HS-5 (cell line): ENCODE results near the gene RAB18.
"Not testable (repeated sequence)": the region's sequence is repeated elsewhere in the genome, so short reads cannot be mapped to it uniquely, and the experiment has no call there.

Experiments used
- DNase-seq: peaks from one replicate; pipeline ENCODE4 v3.0.0-alpha.2; 2012; ENCODE audit warnings: low read depth

The RAB18 gene

DNA sequence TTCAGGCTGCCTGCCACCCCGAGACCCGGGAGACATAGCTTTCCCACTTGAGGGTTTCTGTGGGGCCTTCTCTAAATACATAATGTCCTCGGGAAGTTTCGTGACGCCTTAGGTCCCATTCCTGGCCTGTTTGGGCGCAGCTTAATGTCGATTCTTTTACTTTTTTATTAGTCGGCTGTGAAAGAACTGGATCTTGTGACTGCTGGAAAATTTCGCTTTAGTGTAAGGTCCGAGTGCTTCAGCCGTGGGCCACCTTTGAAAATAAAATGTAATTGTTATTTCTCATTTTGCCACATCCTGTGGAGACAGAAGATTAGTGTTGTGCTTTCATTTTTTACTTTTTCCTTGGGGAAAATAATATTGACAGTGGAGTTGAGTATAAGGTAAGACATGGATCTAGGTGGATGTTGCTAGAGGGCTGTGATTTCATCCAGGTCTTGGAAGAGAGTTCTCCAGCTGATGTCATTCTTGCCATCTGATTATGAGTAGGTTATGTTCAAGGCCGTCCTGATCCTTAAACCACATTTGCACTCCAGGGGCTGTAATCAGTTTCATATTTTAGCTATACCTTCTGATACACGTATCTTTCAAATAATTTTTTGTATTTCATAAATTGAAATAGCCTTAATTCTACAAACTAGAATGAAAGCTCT, 830 bp downstream of the RAB18 start:
- DNase-seq: no peak

- not testable (repeated sequence) for DNase-seq
Observed at GRCh38 chr10:27505537-27505936, 1.4 kb downstream of the RAB18 start.

DNA sequence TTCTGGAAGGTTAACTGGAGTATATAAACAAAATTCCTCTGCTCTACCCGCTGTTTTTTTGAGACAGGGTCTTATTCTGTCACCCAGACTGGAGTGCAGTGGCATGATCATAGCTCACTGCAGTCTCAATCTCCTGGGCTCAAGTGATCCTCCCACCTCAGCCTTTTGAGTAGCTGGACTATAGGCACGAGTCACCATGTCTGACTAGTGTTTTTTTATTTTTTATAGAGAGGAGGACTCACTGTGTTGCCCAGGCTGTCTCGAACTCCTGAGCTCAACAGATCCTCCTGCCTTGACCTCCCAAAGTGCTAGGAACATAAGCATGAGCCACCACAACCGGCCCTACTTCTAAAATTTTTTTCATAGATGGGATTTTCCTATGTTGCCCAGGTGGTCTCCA, 2.2 kb downstream of the RAB18 start:
- DNase-seq: no peak

- DNase-seq: no peak
Observed at GRCh38 chr10:27512548-27512947, 8.4 kb downstream of the RAB18 start.

- no peak for DNase-seq
Observed at GRCh38 chr10:27513451-27514191, 9.5 kb downstream of the RAB18 start.

DNA sequence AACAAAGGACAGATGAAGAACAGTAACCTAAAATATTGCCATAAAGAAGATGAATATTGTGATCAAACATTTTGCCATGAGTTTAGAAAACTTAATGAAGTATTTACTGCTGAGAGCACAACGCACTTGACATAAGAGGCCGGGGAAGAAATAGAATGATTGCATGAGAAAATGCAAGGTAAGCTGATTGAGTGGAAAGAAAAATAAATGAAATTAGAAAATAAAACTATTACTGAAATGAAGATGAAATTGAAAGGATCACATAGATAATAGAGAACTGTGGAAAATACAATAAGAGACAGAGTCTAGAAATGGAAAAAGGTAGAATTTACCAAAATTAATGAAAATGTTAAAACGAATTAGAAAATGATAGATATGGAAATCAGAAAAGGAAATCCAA, 10.1 kb downstream of the RAB18 start:
- no peak for DNase-seq

- no peak for DNase-seq
Observed at GRCh38 chr10:27518261-27518660, 14.2 kb downstream of the RAB18 start.

GRCh38 chr10:27525819-27526218, 21.7 kb downstream of the RAB18 start:
- DNase-seq: no peak

GRCh38 chr10:27526242-27526641, 22.1 kb downstream of the RAB18 start:
- no peak for DNase-seq

- DNase-seq: no peak
Observed at GRCh38 chr10:27527666-27528295, 23.7 kb downstream of the RAB18 start.

DNA sequence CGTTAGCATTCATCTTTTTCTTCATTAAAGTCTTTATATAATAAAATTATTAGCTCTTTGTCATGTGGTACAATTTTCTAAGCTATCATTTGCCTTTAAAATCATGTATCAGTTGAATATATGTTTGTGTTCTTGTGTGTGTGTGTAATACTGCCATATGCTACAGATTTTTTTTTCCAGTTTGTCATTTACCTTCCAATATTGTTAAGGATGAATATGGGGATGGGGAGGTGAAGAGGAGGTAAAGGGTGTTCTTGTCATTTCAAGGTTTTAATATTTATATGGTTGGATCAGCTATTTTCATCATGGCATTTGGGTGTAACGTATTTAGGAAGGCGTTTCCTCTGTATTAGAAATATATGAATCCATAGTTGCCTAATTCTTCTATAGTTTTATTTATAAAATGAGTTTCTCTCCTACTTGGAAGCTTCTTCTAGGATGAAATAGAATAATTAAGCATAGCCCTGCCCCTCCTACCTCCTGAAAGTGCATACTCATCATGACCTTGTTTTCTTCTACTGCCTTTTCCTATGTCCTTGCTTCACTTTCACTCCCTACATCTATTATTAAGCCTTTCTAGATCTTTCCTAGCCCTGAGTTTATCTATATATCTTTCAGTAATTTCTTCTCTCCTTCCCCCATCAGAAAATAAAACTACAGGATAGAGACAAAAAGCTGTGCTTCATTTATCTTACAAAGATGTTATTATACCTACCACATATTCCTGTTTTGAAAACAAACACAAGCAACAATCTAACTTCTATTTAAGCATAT, 25.1 kb downstream of the RAB18 start:
- no peak for DNase-seq

- DNase-seq: no peak
Observed at GRCh38 chr10:27530477-27530876, 26.4 kb downstream of the RAB18 start.

DNA sequence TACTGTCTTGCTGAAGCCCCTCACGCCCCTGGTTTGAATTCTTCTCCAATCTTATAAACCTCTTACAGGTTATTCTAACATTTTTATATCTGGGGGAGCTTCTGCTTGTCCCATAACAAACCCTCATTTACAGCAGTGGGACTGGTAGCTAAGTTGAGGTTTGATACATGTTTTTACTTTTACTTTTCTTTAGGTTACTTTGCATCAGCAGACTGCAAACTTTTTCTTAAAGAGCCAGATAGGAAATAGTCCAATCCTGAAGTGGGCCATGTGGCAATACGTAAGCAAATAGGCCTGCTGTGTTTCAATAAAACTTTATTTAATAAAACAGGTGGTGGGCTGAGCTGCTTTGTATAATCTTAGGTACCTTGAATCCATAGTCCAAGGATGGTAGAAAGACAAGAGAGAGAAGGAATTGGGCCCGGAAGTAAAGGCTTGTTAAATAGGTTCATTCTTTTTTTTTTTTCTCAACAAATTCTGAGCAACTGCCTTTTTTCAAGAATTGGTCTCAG, 27.3 kb downstream of the RAB18 start:
- DNase-seq: no peak

DNA sequence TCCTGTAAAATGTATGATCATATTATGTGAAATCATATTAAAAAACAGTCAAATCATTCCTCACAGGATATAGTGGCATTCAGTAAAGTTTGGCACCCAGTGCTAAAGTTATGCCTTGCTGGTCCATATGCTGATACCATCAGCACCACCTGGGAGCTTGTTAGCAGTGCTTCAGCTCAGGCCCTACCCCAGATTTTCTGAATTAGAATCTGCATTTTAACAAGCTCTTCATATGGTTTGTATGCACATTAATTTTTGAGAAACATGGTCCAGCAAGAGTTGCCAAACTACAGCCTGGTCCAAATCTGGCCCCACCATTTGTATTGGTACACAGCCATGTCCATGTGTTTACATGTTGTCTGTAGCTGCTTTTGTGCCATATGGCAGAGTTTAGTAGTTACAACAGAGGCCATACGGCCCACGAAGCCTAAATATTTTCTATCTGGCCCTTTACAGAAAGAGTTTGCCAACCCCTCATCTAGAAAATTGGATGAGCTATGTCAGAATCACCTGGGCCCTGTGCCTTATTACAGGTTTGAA, 30.1 kb downstream of the RAB18 start:
- DNase-seq: no peak

- no peak for DNase-seq
Observed at GRCh38 chr10:27535317-27535716, 31.2 kb downstream of the RAB18 start.

DNA sequence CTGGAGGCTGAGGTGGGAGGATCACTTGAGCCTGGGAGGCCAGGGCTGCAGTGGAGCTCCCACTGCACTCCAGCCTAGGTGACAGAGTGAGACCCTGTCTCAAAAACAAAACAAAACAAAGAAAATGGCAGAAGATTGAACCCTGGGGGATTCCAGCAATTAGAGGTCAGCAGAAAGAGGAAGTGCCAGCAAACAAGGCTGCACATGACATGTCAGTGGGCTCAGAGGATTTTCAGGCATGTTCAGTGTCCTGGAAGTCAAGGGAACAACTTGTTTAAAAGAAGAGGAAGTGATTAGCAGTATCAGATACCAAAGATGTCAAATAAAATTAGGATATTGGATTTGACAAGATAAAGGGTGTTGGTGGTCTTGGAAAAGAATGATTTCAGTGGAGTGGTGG, 32.3 kb downstream of the RAB18 start:
- DNase-seq: no peak

DNA sequence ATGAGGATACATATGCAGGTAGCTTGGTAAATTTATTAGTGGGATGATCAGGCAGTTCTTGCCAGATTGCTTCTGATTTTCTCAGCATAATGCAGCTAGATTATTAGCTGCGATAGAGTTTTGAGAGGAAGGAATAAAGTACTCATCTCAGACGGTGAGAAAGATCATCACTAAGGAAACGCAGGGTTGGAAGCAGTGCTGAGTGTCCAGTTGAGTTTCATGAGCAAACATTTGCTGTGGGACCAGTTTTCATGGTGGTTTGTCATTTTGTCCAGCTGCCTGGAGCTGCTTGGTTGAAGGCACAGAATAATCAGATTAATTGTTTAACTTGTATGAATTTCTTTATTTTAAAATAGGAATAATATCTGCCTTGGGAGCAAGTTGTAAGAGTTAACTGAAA, 33.1 kb downstream of the RAB18 start:
- DNase-seq: no peak

DNA sequence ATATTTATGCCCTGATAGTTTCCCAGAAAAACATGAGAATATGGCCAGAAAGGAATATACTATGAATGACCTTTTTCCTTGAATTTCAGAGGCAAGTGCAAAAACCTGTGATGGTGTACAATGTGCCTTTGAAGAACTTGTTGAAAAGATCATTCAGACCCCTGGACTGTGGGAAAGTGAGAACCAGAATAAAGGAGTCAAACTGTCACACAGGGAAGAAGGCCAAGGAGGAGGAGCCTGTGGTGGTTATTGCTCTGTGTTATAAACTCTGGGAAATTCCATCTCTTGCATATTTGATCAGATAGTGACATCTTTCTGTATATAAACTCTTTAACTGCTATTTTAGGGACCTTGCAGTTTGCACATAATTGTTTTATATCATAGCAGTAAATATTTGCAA, 33.7 kb downstream of the RAB18 start:
- DNase-seq: no peak

DNA sequence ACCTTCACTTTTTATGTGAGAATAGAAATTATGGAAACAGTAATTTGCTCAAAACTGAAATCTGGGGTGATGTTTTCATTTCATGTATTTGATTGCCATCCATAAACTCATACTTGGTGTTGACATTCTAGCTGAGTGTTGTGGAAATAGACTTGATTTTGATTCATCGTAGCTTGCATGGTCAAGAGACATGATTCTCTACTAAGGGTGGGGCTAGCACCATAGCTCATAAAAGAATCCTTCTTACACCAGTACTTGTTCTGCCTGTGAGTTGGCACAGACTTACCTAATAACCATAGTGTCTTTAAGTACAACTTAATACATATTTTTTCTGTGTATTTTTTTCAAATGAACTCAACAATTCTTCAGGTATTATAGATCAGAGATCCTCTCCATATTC, 36.6 kb downstream of the RAB18 start:
- DNase-seq: no peak

DNA sequence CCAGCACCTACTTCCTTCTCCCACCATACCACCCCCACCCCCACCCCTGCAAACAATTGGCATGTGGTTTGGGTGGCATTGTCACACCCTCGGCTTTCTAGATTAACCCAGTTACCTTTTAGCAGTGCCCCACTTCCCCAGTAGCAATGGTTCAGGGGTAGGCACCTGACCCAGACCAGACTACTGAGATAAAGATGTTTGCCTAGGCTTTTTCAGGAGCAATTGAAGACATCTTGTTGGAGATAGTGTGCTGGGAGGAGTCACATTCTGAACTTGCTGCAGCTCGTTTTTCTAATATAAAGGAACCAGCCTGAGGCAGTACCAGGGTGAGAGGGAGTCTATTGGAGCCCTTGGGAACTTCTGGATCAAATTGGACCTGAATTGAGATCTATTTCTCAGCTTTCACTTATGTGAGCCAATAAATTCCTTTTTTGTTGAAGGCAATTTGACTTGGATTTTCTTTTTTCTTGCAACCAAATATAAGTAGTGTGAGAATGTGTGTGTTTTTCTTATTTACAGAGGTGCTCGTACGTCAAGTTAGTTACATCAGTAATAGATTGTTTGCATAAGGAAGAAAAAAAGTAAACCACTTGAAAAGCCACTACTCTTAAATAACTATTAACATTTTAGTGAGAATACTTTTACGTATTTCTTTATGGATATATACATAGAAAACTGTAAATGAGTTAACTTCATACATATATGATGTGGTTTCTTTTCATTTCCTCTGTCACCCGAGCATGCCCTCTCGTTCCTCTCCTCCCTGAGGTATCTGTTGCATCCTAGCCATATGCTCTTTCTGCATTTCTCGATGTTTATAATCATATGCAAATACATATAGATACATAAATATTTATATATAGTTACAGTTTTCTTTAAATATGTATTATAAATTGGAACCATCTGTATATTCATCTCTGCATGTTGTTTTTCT, 38.0 kb downstream of the RAB18 start:
- DNase-seq: no peak

- no peak for DNase-seq
Observed at GRCh38 chr10:27542812-27543211, 38.7 kb downstream of the RAB18 start.
